SK-N-DZ (cell line): Measurements from ENCODE around the gene CAMTA1.

ENCODE experiments used
- DNase-seq: peaks from one replicate; pipeline ENCODE4 v3.0.0-alpha.2; 2015; ENCODE audit warnings: low spot score

The CAMTA1 gene

DNA sequence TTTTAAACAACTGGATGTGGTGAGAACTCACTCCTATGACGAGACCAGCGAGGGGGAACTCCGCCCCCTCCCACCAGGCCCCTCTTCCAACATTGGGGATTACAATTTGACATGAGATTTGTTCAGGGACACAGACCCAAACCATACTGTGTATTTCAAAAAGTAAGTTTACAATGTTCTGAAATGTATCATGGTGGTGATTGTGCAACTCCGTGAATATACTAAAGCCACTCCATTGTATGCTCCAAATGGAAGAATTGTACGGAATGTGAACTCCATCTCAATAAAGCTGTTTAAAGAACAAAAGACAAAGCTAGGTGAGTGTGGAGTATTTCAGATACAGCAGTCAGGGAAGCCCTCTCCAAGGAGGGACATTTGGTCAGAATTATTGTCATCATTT is 553.8 kb downstream of the CAMTA1 start:
- no peak for DNase-seq

DNA sequence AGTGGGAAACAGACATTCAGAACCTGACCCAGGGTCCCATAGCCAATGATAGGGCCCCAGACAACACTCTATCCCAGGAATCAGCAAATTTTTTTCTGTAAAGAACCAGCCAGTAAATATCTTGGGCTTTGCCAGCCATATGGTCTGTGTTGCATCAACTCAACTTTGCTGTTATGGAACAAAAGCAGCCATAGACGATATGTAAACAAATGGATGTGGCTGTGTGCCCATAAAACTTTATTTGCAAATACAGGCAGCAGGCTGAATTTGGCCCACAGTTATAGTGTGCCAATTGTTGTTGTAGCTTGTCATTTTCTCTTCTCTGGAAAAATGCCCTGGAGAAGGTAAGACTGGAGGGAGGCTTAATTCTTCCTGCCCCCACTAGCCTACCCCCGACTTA is 554.7 kb downstream of the CAMTA1 start:
- no peak for DNase-seq

DNA sequence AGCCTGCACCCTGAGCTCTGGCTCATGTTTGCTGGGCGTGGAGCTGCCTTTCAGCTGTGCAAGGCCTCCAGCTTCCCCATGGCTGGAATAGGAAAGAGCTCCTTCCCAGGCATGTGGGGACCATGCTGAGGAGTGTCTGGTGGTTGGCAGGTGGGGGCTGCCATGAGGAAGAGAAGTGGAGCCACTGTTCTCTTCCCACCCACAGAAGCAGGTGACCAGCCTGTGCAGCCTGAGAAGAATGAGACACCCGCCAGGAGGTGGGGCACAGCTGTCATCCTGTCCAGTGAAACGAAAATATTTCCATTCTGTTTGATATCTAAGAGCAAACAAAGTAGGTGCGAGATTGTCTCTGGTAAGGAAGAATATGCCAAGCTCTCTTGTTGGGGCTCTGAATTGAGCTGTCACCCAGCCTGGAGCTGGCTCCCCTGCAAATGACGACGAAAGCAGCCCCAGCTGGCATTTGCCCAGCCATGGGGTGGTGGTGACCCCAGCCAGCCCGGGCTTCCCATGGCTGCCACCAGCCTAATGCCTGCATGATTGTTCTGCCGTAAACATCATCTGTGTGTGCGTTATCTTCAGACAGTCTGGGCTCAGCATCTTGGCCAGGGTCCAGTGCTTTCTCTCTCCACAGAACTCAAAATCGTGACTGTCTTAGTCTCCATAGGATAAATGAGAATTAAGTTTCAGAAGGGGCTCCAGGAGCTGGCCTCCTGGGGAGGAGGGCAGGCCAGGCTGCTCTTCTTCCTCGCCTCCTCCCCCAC is 556.1 kb downstream of the CAMTA1 start:
- no peak for DNase-seq

DNA sequence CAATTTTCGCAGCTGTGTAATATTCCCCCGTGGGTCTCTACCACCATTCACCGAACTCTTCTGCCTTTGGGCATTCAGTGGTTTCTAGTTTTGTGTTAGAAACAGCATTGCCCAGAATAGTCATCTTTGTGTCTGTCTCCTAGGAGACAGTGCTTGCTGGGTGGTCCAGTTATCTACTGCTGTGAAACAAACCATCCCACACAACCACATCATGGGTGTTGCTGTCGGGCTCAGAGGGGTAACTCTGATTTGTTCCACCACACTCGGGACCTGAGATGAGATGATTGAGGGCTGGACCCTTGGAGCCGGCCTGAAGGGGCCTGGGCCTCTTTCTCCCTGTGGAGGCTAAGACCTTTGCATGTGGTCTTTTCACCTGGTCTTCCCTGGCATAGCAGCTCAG is 558.6 kb downstream of the CAMTA1 start:
- DNase-seq, result no peak

DNA sequence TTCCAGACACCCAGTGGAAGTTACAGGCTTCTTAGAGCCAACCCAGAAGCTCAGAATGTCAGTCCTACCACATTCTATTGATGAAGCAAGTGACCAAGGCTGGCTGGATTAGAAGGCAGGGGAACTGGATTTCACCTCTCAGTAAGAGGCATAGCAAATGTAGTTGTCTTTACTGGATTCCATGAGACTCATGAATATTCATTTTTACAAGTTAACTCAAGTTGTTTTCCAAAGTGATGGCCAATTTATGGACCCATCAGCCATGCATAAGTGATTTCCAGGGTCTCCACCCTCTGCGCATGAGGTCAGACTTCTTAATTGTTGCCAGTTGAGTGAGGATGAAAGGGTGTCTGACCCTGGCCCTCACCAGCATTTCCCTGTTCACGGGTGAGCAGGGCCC is 559.0 kb downstream of the CAMTA1 start:
- DNase-seq, result no peak

DNA sequence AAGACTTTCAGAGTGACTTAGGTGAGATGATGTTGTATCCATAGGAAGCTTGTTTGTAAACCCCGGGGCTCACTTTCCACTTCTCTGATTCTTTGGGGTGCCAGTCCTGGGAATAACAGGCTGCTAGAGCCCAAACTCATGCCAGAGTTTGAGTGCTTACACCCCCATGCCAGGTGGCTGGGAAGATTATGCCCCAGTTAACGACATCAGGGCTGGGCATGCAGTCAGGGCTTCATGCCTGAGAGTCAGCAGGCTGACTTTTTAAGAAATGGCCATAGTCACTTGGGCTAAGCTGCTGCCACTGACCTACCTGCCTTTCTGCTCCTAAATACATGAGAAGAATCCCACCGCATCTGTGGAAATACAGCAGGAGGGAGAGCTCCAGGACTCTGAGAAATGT is 560.3 kb downstream of the CAMTA1 start:
- no peak for DNase-seq

DNA sequence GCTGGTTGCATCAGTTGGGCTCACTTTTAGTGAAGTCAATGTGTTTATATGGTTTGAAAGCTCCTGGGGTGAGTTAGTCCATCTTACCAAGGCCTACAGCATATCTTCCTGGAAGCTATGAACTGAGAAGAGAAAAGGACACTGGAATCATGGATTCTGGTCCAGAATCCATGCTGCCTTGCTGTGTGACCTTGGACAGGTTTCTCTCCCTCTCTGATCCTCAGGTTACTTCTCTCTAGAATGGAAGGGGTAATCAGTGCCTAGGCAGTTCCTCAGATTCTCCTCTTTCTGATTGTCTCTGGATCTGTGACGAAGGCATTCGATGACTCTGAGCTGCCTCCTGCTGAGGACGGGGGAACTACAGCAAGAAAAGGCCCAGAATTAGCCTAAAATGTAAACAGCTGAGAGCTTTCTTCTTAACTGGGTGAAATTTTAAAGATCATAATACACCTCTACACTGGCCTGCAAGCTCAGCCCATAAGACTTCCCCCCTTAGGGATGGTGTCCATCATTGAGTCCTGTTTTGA is 560.9 kb downstream of the CAMTA1 start:
- DNase-seq, result no peak

DNA sequence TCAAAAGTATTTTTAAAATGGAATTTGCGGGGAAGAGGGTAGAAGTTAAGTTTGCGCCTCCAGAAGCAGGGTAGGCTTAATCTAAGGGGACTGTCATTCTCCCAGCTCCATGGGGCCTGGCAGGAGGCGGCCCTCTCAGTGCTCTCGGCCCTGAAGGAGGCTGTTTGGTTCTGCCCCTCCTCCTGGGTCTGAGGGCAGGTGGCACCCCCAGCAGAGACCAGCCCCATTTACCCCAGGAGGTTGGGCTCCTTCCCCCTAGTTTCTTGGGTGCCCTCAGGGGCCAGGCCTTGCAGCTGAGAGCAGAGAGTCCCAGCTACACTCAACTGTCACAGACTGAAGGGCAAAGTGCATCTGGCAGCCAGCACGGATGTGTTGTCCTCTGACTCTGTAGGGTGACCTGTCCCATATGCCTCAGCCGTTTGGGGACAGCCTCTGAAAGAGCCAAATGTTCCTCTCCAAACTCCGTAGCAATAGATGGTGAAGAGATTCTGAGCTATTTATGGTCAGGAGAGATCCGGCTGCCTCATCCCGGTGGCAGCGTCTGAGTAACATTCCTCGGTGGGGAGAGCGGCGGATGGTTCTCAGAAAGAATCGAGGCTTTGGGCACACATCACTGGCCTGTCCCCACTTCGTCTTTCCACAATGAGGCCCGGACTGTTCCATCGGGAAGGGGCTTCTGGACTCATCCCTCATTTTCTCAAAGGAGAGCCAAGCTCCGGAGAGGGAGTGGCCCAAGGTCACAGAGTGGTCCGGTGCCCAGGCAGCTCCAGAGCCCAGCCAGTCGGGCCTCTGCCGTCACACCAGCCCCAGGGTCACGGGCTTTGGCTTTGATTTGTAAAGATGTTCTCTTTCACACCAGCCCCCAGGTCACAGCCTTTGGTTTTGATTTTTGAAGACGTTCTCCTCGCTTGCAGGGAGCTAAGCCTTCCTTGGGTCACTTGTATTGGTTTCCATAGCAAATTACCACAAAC is 561.6 kb downstream of the CAMTA1 start:
- DNase-seq, result no peak

DNA sequence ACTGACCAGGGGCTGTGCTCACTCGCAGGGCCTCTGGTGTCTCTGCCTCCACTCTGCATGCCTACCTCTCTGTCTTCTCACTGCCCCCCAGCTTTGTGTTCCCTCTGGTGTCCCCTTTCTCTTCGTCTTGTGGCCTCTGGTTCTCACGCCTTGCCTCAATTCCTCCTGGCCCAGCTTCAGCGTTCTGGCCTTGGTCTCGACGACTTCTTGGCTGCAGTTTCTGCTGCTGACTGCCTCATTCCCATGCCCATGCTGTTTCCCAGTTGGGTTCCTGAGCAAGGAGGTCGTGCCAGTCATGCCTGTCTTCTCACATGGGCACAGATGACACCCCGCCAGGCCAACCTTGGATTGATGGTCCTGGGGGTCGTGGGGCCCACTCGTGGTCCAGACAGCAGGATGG is 562.8 kb downstream of the CAMTA1 start:
- DNase-seq, result no peak

DNA sequence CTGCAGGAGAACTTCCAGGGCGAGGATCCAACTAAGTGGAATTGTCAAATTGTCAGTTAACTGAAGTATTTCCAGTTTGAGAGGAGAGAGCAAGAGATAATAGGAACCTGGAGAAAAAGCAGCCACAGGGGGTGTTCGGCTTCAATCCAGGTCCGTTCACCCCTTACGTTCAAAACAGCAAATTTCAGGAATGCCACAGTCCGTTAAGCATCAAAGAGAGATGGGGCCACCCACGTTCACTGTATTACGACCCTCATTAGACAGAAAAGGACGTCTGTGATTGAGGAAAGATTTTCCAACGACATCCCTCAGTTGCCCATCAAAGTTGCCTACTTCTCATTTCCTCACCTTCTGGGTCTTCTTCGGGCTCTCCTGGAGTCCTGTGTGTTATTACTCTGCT is 563.3 kb downstream of the CAMTA1 start:
- no peak for DNase-seq

DNA sequence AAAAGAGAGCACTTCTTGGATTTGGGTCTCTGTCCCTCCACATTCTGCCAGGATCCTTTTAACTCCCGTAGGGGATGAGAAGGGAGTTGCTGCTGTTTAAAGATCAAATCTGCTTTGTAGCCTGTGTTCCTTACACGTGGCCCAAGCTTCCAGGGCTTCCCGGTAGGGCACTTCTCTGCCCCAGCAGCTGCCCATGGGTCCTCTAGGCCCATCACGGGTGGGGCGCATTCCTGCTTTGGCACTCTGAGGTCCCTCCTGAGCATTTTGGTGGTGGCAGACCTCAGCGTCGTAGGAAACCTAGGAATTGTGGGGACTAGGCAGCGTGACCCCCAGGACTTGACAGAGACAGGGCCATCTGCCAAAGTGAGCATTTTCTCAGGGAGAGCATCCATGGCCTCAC is 565.5 kb downstream of the CAMTA1 start:
- DNase-seq, result no peak

DNA sequence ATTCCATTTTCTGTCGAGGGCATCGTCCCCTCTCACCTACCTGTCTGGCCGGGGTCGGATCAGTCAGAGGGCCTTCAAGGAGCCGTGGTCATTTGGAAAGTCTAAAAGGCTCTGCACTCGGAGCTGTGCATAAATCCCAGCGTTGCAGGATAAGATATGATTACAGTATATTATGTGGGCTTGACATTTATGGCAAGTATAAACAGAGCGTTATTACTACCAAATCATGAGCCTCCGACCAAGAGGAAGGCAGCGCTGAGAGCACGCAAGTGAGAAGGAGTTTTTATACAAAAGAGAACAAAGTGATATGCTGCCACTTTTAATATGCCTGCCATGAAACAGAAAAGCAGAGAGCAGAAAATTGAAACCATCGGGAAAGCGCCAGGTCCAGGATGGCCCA is 566.4 kb downstream of the CAMTA1 start:
- DNase-seq, result no peak

DNA sequence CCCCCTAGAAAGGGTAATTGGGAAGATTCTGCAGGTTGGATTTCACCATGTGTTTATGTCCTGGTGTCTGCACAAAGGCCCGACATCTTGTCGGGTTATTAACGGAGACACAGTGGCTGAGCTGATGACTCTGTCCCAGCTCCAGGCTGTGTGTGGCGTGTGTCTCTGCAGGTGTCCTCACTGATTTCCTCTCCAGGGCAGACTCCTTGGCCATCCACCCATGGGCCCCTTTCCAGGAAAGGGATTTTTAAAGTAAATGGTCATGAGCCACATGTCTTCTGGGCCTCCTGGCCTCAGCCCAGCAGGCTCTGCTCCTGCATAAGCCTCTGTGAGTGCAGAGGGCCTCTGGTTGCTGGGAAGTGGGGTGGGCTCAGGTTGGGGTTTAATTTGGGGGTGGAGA is 567.1 kb downstream of the CAMTA1 start:
- DNase-seq, result no peak

DNA sequence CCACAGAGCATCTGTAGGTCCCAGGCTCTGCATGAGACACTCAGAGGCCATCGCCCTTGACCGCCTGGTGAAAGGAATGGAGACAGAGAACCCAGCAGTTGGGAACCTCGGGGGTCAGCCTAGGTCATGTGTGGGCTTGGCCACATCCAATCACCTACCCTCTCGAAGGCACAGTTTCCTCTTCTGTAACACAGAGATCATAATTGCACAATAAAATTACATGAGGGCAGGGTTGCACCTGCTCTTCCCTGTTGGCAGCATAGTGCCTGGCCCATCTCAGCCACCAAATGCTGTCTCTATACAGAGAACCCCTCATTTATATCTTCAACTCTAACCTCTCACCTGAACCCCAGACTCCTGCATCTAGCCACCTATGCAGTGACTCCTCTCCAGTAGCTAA is 567.7 kb downstream of the CAMTA1 start:
- no peak for DNase-seq

DNA sequence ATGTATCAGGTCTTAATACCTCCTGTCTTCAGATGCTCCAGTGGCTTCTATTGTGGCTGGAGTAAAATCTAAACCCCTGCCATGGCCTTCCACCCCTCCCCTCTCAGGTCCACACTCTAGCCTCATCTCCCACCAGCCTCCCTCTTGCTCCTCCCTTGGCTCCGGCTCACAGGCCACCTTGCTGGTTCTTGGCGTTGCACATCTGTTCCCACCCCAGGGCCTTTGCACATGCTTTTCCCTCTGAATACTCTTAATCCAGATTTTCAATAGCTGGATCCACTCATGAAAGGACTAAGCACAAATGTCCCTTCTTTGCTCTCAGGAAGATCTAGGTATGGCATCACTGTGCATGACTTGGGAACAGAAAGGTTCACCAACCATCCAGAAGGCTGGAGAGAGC is 570.4 kb downstream of the CAMTA1 start:
- no peak for DNase-seq

DNA sequence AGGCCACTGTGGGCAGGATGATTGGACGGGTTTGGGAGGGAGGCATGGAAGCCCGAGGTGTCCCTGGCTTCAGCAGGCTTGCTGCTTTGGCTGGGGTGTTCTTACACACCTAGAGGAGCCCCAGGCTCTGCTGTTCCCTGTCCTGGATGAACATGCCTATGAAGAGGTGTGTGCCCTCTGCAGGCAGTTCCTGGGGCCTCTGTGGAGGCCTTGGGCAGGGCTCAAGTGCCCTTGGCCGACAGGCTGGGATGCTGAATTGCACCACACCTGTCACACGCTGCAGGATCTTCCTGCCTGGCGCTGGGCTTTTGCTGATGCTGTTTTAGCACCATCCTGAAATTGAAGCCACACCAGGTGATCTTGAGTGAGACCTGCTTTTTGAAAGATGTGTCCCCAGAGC is 570.8 kb downstream of the CAMTA1 start:
- no peak for DNase-seq

DNA sequence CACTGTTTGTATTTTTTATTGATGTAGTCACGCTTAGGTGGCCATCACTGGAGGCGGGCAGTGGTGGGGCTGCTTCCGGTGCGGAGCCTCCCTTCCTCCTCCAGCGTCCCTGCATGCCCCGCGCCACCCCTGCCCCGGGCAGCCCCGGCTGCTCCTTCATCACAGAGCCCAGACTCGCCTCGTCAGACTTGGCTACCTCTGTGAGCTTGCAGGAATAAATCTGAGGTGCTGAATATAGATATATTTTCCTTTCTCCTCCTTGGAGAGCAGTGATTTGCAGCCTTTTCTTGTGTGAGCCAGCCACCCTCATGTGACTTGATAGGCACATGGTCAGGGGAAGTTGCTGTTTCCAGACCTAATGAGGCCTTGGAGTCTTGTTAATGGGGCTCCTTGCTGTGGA is 573.2 kb downstream of the CAMTA1 start:
- no peak for DNase-seq

DNA sequence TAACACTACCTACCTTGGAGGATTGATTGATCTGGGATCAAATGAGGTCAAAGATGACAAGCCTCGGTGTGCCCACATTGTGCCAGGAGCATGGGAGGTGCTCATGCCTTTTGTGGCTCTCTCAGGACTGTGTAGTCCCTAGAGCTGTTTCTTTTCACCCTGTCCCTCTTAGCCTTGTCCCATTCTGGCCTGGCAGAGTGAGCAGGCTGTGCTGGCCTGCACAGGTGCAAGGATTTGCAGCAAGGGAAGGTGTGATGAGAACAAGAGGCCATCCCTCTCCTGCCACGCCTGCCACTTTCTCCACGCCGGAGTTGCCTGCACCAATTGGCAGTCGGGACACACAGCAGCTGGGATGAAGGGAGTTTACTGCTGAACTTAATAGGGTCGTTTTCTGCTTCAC is 575.3 kb downstream of the CAMTA1 start:
- no peak for DNase-seq

DNA sequence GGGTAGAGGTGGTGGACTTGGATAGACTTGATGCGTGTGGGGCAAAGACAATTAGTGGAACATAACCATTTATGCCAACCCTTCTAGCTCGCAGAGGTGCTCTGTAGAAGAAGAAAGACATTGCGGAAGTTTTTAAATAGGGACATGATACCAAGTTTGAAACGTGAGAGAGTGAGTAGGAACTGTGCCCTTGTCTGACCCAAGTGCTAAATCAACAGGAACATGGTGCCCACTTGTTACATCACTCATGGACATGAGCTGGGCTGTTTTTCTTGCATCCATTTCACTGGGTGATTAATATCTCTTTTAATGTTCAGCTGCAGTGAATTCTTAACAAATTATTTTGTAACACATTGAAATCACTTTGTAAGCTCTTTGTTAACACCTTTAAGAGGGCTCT is 577.7 kb downstream of the CAMTA1 start:
- no peak for DNase-seq

DNA sequence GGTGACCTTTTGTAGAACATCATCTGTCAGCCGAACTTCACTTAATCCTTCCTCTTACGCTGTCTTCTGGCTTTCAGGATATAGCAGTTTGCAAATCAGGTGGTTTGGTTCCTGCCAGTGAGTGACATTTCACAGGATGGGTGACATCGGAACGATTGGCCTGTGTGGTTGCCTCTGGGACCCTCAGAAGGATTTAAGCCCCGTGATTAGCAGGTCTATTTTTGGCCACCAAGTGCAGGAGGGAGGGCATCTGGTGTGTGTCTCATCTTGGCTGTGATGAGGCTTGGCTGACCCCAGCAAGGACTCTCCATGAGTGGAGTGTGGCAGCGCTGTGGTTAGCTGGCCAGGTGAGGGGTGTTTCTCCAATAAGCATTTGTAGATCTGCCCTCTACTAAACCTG is 578.2 kb downstream of the CAMTA1 start:
- DNase-seq, result no peak

DNA sequence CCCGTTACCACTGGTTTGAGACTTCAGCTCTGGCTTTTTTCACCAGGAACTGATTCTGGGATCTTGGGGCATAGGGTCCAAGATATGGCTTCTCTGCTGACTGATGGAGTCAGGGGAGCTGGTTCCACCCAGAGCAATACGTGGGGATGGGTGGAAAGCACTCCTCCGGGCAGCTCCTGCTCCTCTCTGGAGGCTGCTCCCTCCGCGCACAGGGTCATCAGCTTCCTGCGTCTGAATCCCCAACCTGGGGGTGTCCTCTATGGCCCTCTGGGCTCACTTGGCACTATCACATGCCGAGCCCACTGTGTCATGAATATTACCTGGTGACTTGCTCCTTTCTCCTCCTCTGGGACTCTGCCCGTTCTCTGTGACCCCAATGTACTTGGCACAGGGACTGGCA is 580.5 kb downstream of the CAMTA1 start:
- no peak for DNase-seq

DNA sequence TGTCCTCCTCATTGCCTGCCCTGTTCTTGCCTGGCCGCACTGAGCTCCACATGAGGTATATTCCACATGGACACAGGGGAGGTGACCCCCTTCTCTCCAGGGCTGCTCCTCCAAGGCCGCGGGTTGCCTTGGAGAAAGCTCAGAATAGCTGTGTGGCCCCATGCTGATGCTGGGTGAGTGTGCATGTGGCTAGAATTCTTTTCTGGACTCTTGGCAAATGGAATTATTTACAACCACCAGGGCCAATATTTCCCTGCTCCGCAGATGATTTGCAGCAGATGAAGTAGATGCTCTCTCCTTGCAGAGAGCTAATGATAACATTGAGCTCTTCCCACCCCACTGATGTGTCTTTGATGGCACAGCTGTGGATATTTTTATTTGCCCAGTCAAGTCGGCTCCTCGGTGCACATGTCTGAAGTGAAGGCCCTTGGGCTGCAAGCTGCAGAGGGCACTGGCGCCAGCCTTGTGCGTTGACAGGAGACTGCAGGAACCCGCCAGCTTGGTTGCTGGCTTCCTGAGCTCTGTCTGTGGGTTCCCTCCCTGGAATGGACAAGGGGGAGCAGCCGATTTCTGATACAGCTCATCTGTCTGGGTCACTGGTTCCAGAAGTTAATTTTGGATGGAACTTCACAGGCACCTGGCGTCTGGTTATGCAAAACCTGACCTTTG is 581.2 kb downstream of the CAMTA1 start:
- DNase-seq, result no peak
